NT2/D1 (cell line): Measurements from ENCODE around the gene ELOVL2.

Experiments used
- SUZ12 ChIP-seq: IDR thresholded peaks from 2 replicates; pipeline ENCODE4 v1.6.1; 2011; ENCODE audit not compliant: insufficient read length, insufficient read depth; ENCODE audit errors: extremely low read depth
- YY1 ChIP-seq: IDR thresholded peaks from 2 replicates; pipeline ENCODE4 v1.6.1; 2011; ENCODE audit not compliant: insufficient read length, insufficient read depth
- ZNF274 ChIP-seq: IDR thresholded peaks from 2 replicates; pipeline ENCODE4 v1.6.1; 2011; ENCODE audit warnings: mild to moderate bottlenecking, low read depth, low read length

GRCh38 chr6:11027565-11028110 is 16.5 kb downstream of the ELOVL2 start:
- TF ChIP-seq SUZ12 (no peak), YY1 (no peak), ZNF274 (no peak)
